ENCODE results near the gene TTK.
"Not testable (repeated sequence)": the region's sequence is repeated elsewhere in the genome, so short reads cannot be mapped to it uniquely, and the experiment has no call there.

The TTK gene

GRCh38 chr6:80022803-80023202, 18.4 kb downstream of the TTK start:
- no peak for DNase-seq

- DNase-seq: no peak
These were observed 24.1 kb downstream of the TTK start for GRCh38 chr6:80028589-80028988.

GRCh38 chr6:80029470-80029869, 25.0 kb downstream of the TTK start:
- no peak for DNase-seq

- not testable (repeated sequence) for DNase-seq
These were observed 43.8 kb downstream of the TTK start for GRCh38 chr6:80048220-80048619.

GRCh38 chr6:80060774-80061173, 56.3 kb downstream of the TTK start:
- no peak for DNase-seq

- not testable (repeated sequence) for DNase-seq
These were observed 63.7 kb downstream of the TTK start for GRCh38 chr6:80068146-80068545.

GRCh38 chr6:80070431-80070830, 66.0 kb downstream of the TTK start:
- not testable (repeated sequence) for DNase-seq

- DNase-seq: no peak
These were observed 72.6 kb downstream of the TTK start for GRCh38 chr6:80077067-80077466.

- no peak for DNase-seq
These were observed 84.2 kb downstream of the TTK start for GRCh38 chr6:80088637-80089036.

- DNase-seq: no peak
These were observed 87.1 kb downstream of the TTK start for GRCh38 chr6:80091506-80091905.

Measured in activated CD4-positive, CD25-positive, alpha-beta regulatory T cell (primary cell).